Measurements from ENCODE around the gene ANKRD11. TPM values are rescaled to one million over a fixed set of nuclear protein-coding genes. Genes with fewer than 3 reads are reported as not detected.

Gene ANKRD11
- polyA plus RNA-seq, 4 donors: 48.4 to 86.7 (median 65.5) TPM

DNA sequence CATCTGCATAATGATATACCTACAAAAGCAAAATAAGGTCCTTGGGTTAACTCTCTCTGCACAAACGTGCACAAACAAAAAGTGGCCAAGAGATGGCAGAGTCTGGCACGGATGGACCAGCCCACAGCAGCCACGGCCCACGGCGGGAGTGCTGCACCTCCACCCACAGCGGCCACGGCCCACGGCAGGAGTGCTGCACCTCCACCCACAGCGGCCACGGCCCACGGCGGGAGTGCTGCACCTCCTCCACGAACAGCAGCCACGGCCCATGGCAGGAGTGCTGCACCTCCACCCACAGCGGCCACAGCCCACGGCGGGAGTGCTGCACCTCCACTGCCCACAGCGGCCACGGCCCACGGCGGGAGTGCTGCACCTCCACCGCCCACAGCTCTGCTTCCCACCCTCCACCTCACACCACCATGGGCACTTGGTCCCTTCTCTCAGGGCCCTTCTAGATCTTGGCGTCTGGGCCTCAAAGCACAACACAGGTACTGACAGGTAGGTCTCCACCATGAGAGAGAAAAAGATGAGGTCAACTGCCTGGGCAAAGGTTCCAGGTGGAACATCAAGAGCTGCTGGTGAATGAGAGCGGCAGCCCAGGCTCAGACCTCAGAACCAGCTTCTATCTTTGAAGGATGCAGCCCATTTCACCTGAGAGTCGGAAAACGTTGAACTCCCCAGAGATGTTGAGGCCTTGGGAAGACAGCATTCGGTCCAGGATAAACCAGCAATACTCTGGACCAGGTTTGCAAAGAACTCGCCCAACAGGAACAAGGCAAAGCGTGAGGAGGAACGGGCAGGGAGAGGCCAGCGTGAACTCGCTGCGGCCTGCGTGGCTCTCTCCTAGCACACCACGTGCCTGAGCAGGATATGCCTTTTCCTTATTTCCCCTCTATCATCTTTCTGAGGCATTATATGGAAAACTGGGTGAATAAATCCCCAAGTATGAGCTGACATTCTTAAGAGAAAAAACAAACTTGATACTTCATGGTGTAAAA is 148.4 kb downstream of the ANKRD11 start:
- Histone ChIP-seq H3K4me1 (ENCODE audit: control insufficient read depth in 3 of 3, insufficient read depth in 2 of 3, low read depth in 1 of 3, low read length in 2 of 3) (peaks cover 5 to 50% (median 15%) of the 10 kb centered on the region in 3 donors), H3K4me3 (ENCODE audit: low read depth in 1 of 3, low read length in 3 of 3) (no peak overlapping the region), H3K9me3 (ENCODE audit: control insufficient read depth in 2 of 2, insufficient read depth in 1 of 2, low read depth in 1 of 2, low read length in 1 of 2) (no peaks in the 10 kb centered on the region), H3K27ac (ENCODE audit: low read depth in 1 of 3, low read length in 2 of 3) (no peak overlapping the region), H3K36me3 (ENCODE audit: control insufficient read depth in 3 of 3, insufficient read depth in 2 of 3, low read depth in 1 of 3, low read length in 3 of 3) (peaks cover 0 to 22% (median 0%) of the 10 kb centered on the region in 3 donors), H3K27me3 (ENCODE audit: control insufficient read depth in 3 of 3, insufficient read depth in 3 of 3, low read length in 3 of 3) (no peaks in the 10 kb centered on the region)
- WGBS, 3 donors: 71 to 83% (median 78%) methylated on average over 30 to 35 of the region's 35 CpGs
- DNase-seq (no peak), FAIRE-seq (no peak)

DNA sequence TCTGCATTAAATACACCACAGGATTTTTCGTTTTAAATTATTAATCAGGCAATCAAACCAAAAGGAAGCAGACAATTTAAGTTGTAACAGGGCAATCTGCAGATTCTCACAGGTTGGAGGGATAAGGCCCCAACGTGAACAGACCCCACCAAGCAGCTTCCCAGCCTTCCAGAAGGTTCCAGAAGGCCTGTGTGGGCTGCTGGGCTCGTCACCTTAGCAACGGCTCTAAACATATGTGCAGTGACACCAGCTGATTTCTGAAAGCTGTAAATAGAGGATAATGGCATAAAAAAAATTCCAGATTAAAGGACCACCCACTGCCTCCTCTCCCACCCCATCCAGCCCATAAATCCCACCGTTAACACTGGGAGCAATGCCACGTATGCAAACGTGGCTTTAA is 149.1 kb downstream of the ANKRD11 start:
- Histone ChIP-seq H3K27ac (ENCODE audit: low read depth in 1 of 3, low read length in 2 of 3) (no peak overlapping the region), H3K4me3 (ENCODE audit: low read depth in 1 of 3, low read length in 3 of 3) (no peak overlapping the region), H3K36me3 (ENCODE audit: control insufficient read depth in 3 of 3, insufficient read depth in 2 of 3, low read depth in 1 of 3, low read length in 3 of 3) (peaks cover 0 to 25% (median 0%) of the 10 kb centered on the region in 3 donors), H3K4me1 (ENCODE audit: control insufficient read depth in 3 of 3, insufficient read depth in 2 of 3, low read depth in 1 of 3, low read length in 2 of 3) (peaks cover 5 to 50% (median 13%) of the 10 kb centered on the region in 3 donors), H3K9me3 (ENCODE audit: control insufficient read depth in 2 of 2, insufficient read depth in 1 of 2, low read depth in 1 of 2, low read length in 1 of 2) (no peaks in the 10 kb centered on the region), H3K27me3 (ENCODE audit: control insufficient read depth in 3 of 3, insufficient read depth in 3 of 3, low read length in 3 of 3) (no peaks in the 10 kb centered on the region)
- FAIRE-seq: no peak
- 55 to 64% (median 59%) methylated on average over 7 of the region's 7 CpGs for WGBS, 3 donors
- DNase-seq: no peak

DNA sequence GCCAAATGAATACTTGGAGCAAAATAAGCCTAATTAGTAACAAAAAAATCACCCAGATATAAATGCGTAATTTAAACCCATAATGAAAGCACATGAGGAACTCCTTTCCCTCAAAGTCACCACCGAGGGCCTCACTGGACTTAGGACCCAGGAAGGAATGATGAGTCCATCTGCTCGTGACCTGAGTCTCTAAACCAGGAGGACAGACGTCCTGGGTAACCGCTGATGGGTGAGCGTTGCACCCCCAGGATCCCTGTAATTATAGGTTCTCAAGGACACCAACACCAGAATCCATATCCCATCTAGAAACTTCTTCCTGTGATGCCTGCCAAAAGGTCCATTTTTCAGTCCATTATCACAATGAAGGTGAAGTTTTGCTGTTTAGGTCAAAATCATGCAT is 151.5 kb downstream of the ANKRD11 start:
- H3K36me3 ChIP-seq (ENCODE audit: control insufficient read depth in 3 of 3, insufficient read depth in 2 of 3, low read depth in 1 of 3, low read length in 3 of 3): peaks cover 0 to 27% (median 0%) of the 10 kb centered on the region in 3 donors
- peaks cover 5 to 48% (median 9%) of the 10 kb centered on the region in 3 donors for H3K4me1 ChIP-seq (ENCODE audit: control insufficient read depth in 3 of 3, insufficient read depth in 2 of 3, low read depth in 1 of 3, low read length in 2 of 3)
- H3K4me3 ChIP-seq (ENCODE audit: low read depth in 1 of 3, low read length in 3 of 3): no peak overlapping the region
- H3K27me3 ChIP-seq (ENCODE audit: control insufficient read depth in 3 of 3, insufficient read depth in 3 of 3, low read length in 3 of 3): no peaks in the 10 kb centered on the region
- no peaks in the 10 kb centered on the region for H3K9me3 ChIP-seq (ENCODE audit: control insufficient read depth in 2 of 2, insufficient read depth in 1 of 2, low read depth in 1 of 2, low read length in 1 of 2)
- FAIRE-seq (no peak), DNase-seq (peak; percentile 84 to 91)
- peak overlapping the region in 2 of 3 donors; percentile 5 to 76 for H3K27ac ChIP-seq (ENCODE audit: low read depth in 1 of 3, low read length in 2 of 3)
- 29 to 61% (median 42%) methylated on average over 6 of the region's 6 CpGs for WGBS, 3 donors

DNA sequence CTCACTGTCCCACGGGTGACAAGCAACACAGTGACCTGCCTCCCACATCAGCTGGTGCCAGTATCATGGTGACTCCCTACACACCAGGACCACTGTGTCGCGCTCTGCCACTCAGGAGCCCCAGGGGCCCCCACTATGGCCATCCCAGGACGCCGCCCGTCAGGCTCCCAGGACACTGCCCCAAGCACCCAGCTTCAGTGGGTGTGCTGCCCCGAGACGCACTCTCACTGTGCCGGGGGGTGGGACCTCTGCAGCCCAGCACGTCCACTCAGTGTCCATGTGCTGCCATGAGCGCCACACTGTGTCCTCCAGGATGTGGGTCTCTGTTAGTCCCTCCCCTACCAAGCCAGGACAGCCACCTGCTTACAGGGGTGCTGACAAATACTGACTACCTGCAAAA is 152.4 kb downstream of the ANKRD11 start:
- DNase-seq (no peak), FAIRE-seq (no peak)
- H3K4me1 ChIP-seq (ENCODE audit: control insufficient read depth in 3 of 3, insufficient read depth in 2 of 3, low read depth in 1 of 3, low read length in 2 of 3): peaks cover 3 to 40% (median 9%) of the 10 kb centered on the region in 3 donors
- H3K4me3 ChIP-seq (ENCODE audit: low read depth in 1 of 3, low read length in 3 of 3): no peak overlapping the region
- peak overlapping the region in 1 of 3 donors; percentile 76 for H3K27ac ChIP-seq (ENCODE audit: low read depth in 1 of 3, low read length in 2 of 3)
- WGBS, 3 donors: 89 to 93% (median 91%) methylated on average over 11 of the region's 11 CpGs
- no peaks in the 10 kb centered on the region for H3K27me3 ChIP-seq (ENCODE audit: control insufficient read depth in 3 of 3, insufficient read depth in 3 of 3, low read length in 3 of 3)
- H3K9me3 ChIP-seq (ENCODE audit: control insufficient read depth in 2 of 2, insufficient read depth in 1 of 2, low read depth in 1 of 2, low read length in 1 of 2): no peaks in the 10 kb centered on the region
- peaks cover 0 to 25% (median 0%) of the 10 kb centered on the region in 3 donors for H3K36me3 ChIP-seq (ENCODE audit: control insufficient read depth in 3 of 3, insufficient read depth in 2 of 3, low read depth in 1 of 3, low read length in 3 of 3)

DNA sequence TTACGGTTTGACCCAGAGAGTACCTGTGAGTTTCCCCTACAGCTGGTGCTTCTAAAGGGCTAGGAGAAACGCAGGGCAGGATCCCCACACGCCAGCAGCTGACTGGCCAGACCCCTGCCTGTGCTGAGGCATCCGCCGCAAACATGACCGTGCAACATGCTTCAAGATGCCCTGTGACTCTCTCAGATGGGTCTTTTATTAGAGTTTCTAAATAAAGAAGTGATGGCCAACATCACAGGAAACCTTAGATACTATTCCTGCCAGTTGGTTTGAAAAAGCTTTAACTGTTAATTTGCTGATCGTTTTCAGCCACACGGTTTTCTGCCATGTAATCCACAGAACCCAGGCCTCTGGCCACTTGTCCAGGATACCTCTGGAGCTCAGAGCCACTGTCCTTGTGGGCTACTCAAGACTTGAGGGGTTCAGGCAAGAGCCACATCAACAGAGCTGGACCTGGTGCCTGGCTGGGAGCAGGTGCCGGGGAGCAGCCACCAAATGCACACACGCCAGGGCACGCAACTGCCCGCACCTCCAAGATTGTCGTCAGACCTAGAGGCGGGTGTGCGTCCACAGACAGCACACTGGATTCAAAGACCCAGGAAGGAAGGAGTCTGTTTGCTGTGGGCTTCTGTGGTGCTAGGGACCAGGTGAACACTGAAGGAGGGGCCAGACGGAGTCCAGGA is 154.4 kb downstream of the ANKRD11 start:
- Histone ChIP-seq H3K4me1 (ENCODE audit: control insufficient read depth in 3 of 3, insufficient read depth in 2 of 3, low read depth in 1 of 3, low read length in 2 of 3) (peaks cover 3 to 33% (median 12%) of the 10 kb centered on the region in 3 donors), H3K9me3 (ENCODE audit: control insufficient read depth in 2 of 2, insufficient read depth in 1 of 2, low read depth in 1 of 2, low read length in 1 of 2) (no peaks in the 10 kb centered on the region), H3K36me3 (ENCODE audit: control insufficient read depth in 3 of 3, insufficient read depth in 2 of 3, low read depth in 1 of 3, low read length in 3 of 3) (peaks cover 0 to 16% (median 0%) of the 10 kb centered on the region in 3 donors), H3K27me3 (ENCODE audit: control insufficient read depth in 3 of 3, insufficient read depth in 3 of 3, low read length in 3 of 3) (no peaks in the 10 kb centered on the region), H3K4me3 (ENCODE audit: low read depth in 1 of 3, low read length in 3 of 3) (no peak overlapping the region), H3K27ac (ENCODE audit: low read depth in 1 of 3, low read length in 2 of 3) (no peak overlapping the region)
- 79 to 83% (median 81%) methylated on average over 14 to 16 of the region's 16 CpGs for WGBS, 3 donors
- no peak for FAIRE-seq
- DNase-seq: no peak

DNA sequence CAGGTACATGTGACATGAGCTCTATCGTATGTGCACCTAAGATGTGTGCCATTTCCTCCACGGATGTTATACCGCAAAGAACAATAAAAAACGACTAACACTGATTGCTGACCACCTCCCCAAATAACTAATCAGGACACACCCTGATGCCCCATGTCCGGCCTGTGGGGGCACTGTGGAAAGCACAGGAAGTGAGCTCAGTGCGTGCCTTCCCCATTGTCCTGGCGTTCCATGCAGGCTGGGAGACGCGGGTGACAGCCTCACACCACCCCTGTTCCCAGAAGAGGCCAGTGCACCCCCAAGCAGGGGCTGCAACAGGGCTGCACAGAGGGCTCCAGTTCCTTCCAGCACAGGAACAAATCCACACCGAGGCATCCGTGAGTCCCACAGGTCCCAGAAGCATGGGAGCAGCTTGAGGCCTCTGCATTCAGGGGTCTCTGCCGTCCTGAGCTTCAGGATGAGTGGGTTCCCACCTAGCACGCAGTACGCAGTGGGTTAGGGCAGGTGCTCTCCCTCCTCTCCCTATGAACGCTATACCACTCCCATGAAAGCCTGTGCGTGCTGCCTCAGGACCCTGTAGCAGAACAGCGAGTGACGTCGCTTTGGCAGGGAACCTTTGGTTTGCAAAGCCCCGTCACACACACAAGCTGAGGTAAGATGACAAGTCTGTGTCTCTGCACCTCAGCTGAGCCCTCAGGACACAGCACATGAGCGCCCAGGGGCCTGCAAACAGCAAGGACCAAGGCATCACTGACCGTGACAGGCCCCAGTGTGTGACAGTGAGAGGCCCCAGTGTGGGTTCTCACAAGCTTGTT is 155.2 kb downstream of the ANKRD11 start:
- Histone ChIP-seq H3K36me3 (ENCODE audit: control insufficient read depth in 3 of 3, insufficient read depth in 2 of 3, low read depth in 1 of 3, low read length in 3 of 3) (peaks cover 0 to 18% (median 0%) of the 10 kb centered on the region in 3 donors), H3K4me3 (ENCODE audit: low read depth in 1 of 3, low read length in 3 of 3) (no peak overlapping the region), H3K27ac (ENCODE audit: low read depth in 1 of 3, low read length in 2 of 3) (no peak overlapping the region), H3K27me3 (ENCODE audit: control insufficient read depth in 3 of 3, insufficient read depth in 3 of 3, low read length in 3 of 3) (no peaks in the 10 kb centered on the region), H3K4me1 (ENCODE audit: control insufficient read depth in 3 of 3, insufficient read depth in 2 of 3, low read depth in 1 of 3, low read length in 2 of 3) (peaks cover 3 to 33% (median 12%) of the 10 kb centered on the region in 3 donors), H3K9me3 (ENCODE audit: control insufficient read depth in 2 of 2, insufficient read depth in 1 of 2, low read depth in 1 of 2, low read length in 1 of 2) (no peaks in the 10 kb centered on the region)
- WGBS, 3 donors: 72 to 82% (median 76%) methylated on average over 22 of the region's 22 CpGs
- DNase-seq (no peak), FAIRE-seq (no peak)

DNA sequence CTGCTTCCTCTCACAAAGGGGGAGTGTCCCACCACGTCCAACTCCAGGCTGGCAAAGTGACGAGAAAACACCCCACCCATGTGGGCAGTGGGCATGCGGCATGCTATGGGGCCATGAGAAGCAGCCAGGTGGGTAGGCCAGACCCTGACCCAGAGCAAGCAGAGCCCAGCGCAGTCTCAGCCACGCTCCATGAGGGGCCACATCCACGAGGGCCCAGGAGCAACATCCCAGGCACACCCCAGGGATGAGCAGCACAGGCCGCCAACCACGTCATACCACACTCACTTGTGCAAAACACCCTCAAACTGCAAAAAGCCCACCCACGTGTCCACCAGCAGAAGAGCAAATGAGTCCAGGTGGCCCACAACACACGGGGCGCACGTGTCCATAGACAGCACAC is 155.9 kb downstream of the ANKRD11 start:
- H3K27ac ChIP-seq (ENCODE audit: low read depth in 1 of 3, low read length in 2 of 3): peak overlapping the region in 1 of 3 donors; percentile 42
- no peak overlapping the region for H3K4me3 ChIP-seq (ENCODE audit: low read depth in 1 of 3, low read length in 3 of 3)
- no peaks in the 10 kb centered on the region for H3K9me3 ChIP-seq (ENCODE audit: control insufficient read depth in 2 of 2, insufficient read depth in 1 of 2, low read depth in 1 of 2, low read length in 1 of 2)
- DNase-seq (no peak), FAIRE-seq (no peak)
- peaks cover 0 to 18% (median 0%) of the 10 kb centered on the region in 3 donors for H3K36me3 ChIP-seq (ENCODE audit: control insufficient read depth in 3 of 3, insufficient read depth in 2 of 3, low read depth in 1 of 3, low read length in 3 of 3)
- H3K4me1 ChIP-seq (ENCODE audit: control insufficient read depth in 3 of 3, insufficient read depth in 2 of 3, low read depth in 1 of 3, low read length in 2 of 3): peaks cover 3 to 33% (median 12%) of the 10 kb centered on the region in 3 donors
- no peaks in the 10 kb centered on the region for H3K27me3 ChIP-seq (ENCODE audit: control insufficient read depth in 3 of 3, insufficient read depth in 3 of 3, low read length in 3 of 3)
- 81 to 82% (median 81%) methylated on average over 12 of the region's 12 CpGs for WGBS, 3 donors

Data from small intestine (tissue), 7 donors.